ENCODE results near the gene KRT84. TPM values are rescaled to one million over a fixed set of nuclear protein-coding genes. Genes with fewer than 3 reads are reported as not detected.
"Not testable (repeated sequence)": the region's sequence is repeated elsewhere in the genome, so short reads cannot be mapped to it uniquely, and the experiment has no call there.

The KRT84 gene
- total RNA-seq, 1 donor from 2014 or later: not detected

GRCh38 chr12:52414936-52415335, 29.5 kb upstream of the KRT84 start:
- ATAC-seq: no peak
- intact Hi-C loops (cut with DNase I): no loop called here
- no peak for DNase-seq (ENCODE audit: missing footprints)

- intact Hi-C loops (cut with DNase I): no loop called here
- DNase-seq (ENCODE audit: missing footprints) (no peak), ATAC-seq (no peak)
Observed at GRCh38 chr12:52413782-52414345, 28.4 kb upstream of the KRT84 start.

GRCh38 chr12:52413202-52413601, 27.8 kb upstream of the KRT84 start:
- no peak for DNase-seq (ENCODE audit: missing footprints)
- intact Hi-C loops (cut with DNase I): no loop called here
- no peak for ATAC-seq

DNA sequence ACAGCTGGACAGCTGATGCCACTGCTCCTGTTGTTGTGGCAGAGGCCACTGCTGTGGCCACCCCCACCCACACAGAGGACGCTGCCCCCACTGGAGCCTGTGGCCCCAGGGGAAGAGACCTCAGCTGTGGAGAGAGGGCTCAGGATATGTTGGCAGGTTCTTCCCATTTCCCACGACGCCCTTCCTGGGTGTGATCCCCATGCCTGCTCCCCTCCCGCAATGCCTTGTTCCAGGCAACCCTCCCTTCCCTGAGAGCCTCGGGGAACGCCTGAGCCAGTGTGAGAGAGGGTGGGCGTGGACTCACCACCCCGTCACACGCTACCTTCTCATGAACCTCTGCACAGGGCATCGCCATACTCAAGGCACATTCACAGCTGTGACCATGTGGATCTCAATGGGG, 26.4 kb upstream of the KRT84 start:
- DNase-seq (ENCODE audit: missing footprints): no peak
- intact Hi-C loops (cut with DNase I): no loop called here
- ATAC-seq: no peak

DNA sequence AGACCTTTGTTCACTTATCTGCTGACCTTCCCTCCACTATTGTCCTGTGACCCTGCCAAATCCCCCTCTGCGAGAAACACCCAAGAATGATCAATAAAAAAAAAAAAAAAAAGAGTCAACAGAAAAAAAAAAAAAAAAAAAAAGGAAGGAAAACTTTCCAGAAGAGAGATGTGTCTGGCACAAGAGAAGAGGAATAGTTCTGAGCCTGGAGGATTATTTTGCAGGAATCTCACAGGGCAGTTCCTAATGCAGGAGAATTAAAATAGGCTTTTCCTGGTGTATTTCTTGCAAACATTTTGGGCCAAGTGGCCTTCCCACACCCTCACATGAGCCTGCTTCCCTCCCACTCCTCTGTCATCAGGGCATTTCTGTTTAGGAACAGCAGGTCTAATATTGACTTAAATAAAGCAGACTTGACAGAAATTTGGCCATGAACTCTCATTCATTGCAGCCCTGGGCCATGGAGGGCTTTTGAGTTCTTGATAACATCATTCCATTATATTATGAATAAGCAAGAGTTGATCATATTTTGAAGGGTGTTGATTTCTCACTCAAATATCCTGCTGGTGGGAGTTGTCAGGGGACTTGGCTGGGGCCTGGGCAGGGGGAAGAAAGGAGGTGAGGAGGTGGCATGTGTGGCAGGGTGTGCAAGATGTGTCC, 25.3 kb upstream of the KRT84 start:
- intact Hi-C loops (cut with DNase I); DNase-seq (ENCODE audit: missing footprints); ATAC-seq: not testable (repeated sequence)

- DNase-seq (ENCODE audit: missing footprints): no peak
- no peak for ATAC-seq
- intact Hi-C loops (cut with DNase I): no loop called here
Observed at GRCh38 chr12:52407918-52408317, 22.5 kb upstream of the KRT84 start.

DNA sequence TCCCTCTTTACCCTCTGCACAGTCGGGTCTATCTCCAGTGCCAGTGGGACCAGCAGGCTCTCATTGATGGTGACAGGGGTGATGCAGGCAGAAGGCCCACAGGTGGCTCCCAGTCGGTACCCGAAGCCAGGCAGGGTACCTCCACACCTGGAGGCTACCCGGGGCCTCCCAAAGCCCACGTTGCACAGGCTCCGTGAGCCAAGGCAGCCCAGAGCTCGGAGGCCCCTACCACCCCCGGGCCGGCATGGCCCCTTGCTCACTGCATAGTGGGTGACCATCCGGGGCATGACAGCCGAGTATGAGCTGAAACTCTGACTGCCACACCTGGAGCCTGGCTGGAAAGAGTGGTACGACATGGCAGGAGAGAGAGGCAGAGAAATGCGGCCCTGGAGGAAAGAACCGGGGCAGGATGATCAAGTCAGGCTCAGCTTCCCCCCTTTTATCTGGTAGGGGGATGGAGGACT, 20.5 kb upstream of the KRT84 start, which contains the start of gene KRT82:
Gene KRT82, minus strand, starts transcription at position 414 of the 464 bp plus-strand sequence. Its CDS starts 58 bp downstream, at position 356.
- intact Hi-C loops (cut with DNase I): no loop called here
- DNase-seq (ENCODE audit: missing footprints): no peak
- no peak for ATAC-seq

- DNase-seq (ENCODE audit: missing footprints) (no peak), ATAC-seq (no peak)
- intact Hi-C loops (cut with DNase I): no loop called here
Observed at GRCh38 chr12:52404951-52405350, 19.5 kb upstream of the KRT84 start.

DNA sequence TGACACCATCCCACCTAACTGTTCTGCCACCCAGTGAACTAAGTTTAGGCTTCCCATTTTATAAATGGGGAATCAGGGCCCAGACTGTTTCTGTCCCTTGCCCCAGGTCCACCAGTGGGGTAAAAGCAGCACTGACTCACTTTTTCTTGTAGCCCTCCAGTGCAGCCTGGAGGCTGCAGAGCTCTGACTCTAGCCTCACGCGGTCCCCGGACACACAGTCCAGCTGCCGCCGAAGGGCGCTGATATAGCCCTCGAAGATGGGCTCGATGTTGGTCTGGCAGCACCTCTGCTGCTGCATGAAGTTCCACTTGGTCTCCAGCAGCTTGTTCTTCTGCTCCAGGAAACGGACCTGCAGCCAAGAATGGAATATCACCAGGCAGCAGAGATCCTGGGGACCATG, 18.1 kb upstream of the KRT84 start:
- DNase-seq (ENCODE audit: missing footprints) (no peak), ATAC-seq (no peak)
- intact Hi-C loops (cut with DNase I): no loop called here

GRCh38 chr12:52402873-52403540, 17.6 kb upstream of the KRT84 start:
- no peak for DNase-seq (ENCODE audit: missing footprints)
- ATAC-seq: no peak
- intact Hi-C loops (cut with DNase I): no loop called here

GRCh38 chr12:52402377-52402776, 16.9 kb upstream of the KRT84 start:
- intact Hi-C loops (cut with DNase I): no loop called here
- DNase-seq (ENCODE audit: missing footprints) (no peak), ATAC-seq (no peak)

DNA sequence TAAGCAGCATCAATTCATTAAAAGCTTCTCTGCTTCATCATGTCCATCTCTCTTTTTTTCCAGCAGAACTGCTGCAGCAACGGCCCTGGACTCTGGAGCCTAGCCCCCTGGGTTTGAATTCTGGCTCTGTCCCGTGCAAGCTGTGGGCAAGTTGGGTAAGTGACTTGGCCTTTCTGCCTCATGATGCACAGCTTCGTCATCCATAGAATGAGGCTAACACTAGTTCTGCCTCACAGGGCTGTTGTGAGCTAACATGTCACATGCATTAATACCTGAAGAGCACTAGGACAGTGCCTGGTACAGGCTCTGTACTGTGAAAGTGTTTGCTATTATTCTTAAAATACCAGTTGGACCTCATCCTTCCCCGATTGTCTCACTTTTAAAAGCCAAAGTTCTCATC, 16.5 kb upstream of the KRT84 start:
- intact Hi-C loops (cut with DNase I): no loop called here
- ATAC-seq (no peak), DNase-seq (ENCODE audit: missing footprints) (no peak)

- intact Hi-C loops (cut with DNase I): no loop called here
- DNase-seq (ENCODE audit: missing footprints) (no peak), ATAC-seq (no peak)
Observed at GRCh38 chr12:52401526-52401925, 16.1 kb upstream of the KRT84 start.

GRCh38 chr12:52400906-52401305, 15.5 kb upstream of the KRT84 start:
- intact Hi-C loops (cut with DNase I): no loop called here
- DNase-seq (ENCODE audit: missing footprints) (no peak), ATAC-seq (no peak)

DNA sequence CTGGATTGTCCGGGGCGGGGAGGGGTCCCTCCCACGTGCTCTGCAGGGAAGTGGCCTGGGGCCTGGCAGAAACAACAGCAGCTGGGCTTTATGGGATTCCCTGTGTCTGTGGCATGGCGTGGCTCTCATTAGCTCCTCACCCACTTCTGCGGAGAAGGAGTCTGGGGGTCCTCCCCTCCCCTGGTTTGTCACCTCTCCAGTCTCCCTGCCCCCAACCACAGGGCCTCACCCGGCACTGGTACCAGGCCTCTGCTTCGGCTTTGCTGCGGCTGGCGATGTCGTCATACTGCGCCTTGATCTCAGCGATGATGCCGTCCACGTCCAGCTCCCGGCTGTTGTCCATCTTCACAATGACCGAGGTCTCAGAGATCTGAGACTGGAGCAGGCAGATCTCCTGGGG, 14.3 kb upstream of the KRT84 start:
- DNase-seq (ENCODE audit: missing footprints): no peak
- intact Hi-C loops (cut with DNase I): no loop called here
- ATAC-seq: no peak

DNA sequence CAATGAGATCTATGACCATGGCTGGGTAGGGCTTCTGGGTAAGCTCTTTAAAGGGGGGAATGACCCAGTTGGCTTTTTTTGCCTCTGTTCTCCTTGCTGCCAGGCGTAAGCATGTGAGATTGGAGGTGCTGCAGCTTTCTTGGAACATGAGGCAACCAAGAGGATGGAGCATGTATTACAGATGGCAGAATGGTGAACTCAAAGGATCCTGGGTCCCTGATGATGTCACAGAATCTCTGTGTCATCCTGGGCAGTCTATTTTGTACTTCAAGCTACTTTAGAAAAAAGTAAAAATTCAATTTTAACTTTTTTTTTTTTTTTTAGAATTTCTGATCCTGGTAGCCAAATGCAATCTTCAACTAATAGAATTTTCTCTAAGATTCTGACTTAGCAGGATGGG, 12.7 kb upstream of the KRT84 start:
- intact Hi-C loops (cut with DNase I): no loop called here
- ATAC-seq (no peak), DNase-seq (ENCODE audit: missing footprints) (no peak)

- ATAC-seq: no peak
- intact Hi-C loops (cut with DNase I): no loop called here
- DNase-seq (ENCODE audit: missing footprints): no peak
Observed at GRCh38 chr12:52396656-52397055, 11.2 kb upstream of the KRT84 start.

GRCh38 chr12:52395761-52396434, 10.4 kb upstream of the KRT84 start:
- no peak for DNase-seq (ENCODE audit: missing footprints)
- intact Hi-C loops (cut with DNase I): no loop called here
- no peak for ATAC-seq

GRCh38 chr12:52394836-52395405, 9.5 kb upstream of the KRT84 start:
- ATAC-seq: no peak
- intact Hi-C loops (cut with DNase I): no loop called here
- DNase-seq (ENCODE audit: missing footprints): no peak
